ENCODE data around the gene C19orf67.

The C19orf67 gene

GRCh38 chr19:14081797-14082674, 3.5 kb downstream of the C19orf67 start:
- no peak for DNase-seq

- peak; percentile 99 for DNase-seq
Measured at GRCh38 chr19:14080887-14081796, 4.4 kb downstream of the C19orf67 start.

- no peak for DNase-seq
Measured at GRCh38 chr19:14078411-14078810, 7.2 kb downstream of the C19orf67 start.

GRCh38 chr19:14073925-14074838, 11.4 kb downstream of the C19orf67 start:
- no peak for DNase-seq

GRCh38 chr19:14073261-14073924, 12.2 kb downstream of the C19orf67 start:
- DNase-seq: peak; percentile 71

- peak; percentile 47 for DNase-seq
Measured at GRCh38 chr19:14072535-14073260, 12.9 kb downstream of the C19orf67 start, which contains the start of gene MISP3. TSS of gene MISP3 (plus strand) at chr19:14072786. CDS start at chr19:14073310, 524 bp downstream.

- no peak for DNase-seq
Measured at GRCh38 chr19:14070268-14071050, 15.1 kb downstream of the C19orf67 start.

- DNase-seq: no peak
Measured at GRCh38 chr19:14066134-14066533, 19.4 kb downstream of the C19orf67 start.

GRCh38 chr19:14063105-14063504, 22.5 kb downstream of the C19orf67 start:
- no peak for DNase-seq

- no peak for DNase-seq
Measured at GRCh38 chr19:14062558-14062855, 23.1 kb downstream of the C19orf67 start.

GRCh38 chr19:14061751-14062557, 23.6 kb downstream of the C19orf67 start, which contains the start of gene PALM3:
TSS of gene PALM3 (minus strand) at chr19:14062076. CDS start at chr19:14061980, 96 bp downstream.
- no peak for DNase-seq

GRCh38 chr19:14061081-14061749, 24.4 kb downstream of the C19orf67 start:
- no peak for DNase-seq

- DNase-seq: no peak
Measured at GRCh38 chr19:14059652-14060155, 25.9 kb downstream of the C19orf67 start.

GRCh38 chr19:14059093-14059480, 26.5 kb downstream of the C19orf67 start:
- DNase-seq: no peak

GRCh38 chr19:14058182-14059092, 27.1 kb downstream of the C19orf67 start:
- no peak for DNase-seq

GRCh38 chr19:14056741-14057356, 28.7 kb downstream of the C19orf67 start:
- DNase-seq: no peak

GRCh38 chr19:14056069-14056666, 29.4 kb downstream of the C19orf67 start:
- no peak for DNase-seq

All from NCI-H1105 (cell line).